ENCODE measurements around the gene PELI1. TPM values are rescaled to one million over a fixed set of nuclear protein-coding genes. Genes with fewer than 3 reads are reported as not detected.

PELI1 gene
- total RNA-seq, 1 donor from 2014 or later, result 46.4 TPM

- H3K9me3 Mint-ChIP-seq (ENCODE audit: unreplicated experiment), result no peaks in the 10 kb centered on the region
- no peak for DNase-seq (ENCODE audit: low spot score)
- peaks cover 2% of the 10 kb centered on the region for H3K36me3 Mint-ChIP-seq (ENCODE audit: low read depth, unreplicated experiment)
- H3K27ac Mint-ChIP-seq (ENCODE audit: unreplicated experiment), result no peak overlapping the region
- peaks cover 4% of the 10 kb centered on the region for H3K27me3 Mint-ChIP-seq (ENCODE audit: unreplicated experiment)
- H3K4me1 Mint-ChIP-seq (ENCODE audit: unreplicated experiment), result peaks cover 32% of the 10 kb centered on the region
- TF ChIP-seq, protein P1, sequence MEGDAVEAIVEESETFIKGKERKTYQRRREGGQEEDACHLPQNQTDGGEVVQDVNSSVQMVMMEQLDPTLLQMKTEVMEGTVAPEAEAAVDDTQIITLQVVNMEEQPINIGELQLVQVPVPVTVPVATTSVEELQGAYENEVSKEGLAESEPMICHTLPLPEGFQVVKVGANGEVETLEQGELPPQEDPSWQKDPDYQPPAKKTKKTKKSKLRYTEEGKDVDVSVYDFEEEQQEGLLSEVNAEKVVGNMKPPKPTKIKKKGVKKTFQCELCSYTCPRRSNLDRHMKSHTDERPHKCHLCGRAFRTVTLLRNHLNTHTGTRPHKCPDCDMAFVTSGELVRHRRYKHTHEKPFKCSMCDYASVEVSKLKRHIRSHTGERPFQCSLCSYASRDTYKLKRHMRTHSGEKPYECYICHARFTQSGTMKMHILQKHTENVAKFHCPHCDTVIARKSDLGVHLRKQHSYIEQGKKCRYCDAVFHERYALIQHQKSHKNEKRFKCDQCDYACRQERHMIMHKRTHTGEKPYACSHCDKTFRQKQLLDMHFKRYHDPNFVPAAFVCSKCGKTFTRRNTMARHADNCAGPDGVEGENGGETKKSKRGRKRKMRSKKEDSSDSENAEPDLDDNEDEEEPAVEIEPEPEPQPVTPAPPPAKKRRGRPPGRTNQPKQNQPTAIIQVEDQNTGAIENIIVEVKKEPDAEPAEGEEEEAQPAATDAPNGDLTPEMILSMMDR (IDR thresholded peaks at IDR 0.05; ENCODE audit: unreplicated experiment), result no peak
- H3K4me3 Mint-ChIP-seq (ENCODE audit: unreplicated experiment), result no peak overlapping the region
Observed at GRCh38 chr2:64133828-64134227, 10.4 kb downstream of the PELI1 start.

DNA sequence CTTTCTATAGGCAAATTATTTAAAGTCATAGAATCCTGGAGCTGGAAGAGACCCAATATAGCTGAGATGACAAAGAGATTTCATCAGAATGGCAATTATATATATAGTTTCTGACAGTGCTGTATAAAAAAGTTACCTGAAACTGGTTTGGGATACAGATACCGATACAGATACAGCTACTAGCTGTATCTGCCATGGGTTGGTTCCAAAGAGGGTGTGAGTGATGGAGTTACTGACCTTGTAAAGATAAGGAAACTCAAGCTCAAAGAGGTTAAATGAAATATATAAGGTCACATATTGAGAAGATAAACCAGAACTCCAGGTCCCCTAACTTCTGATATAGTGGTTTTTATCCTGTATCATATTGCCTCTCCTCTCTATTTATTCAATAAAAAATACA lies 10.9 kb downstream of the PELI1 start:
- H3K27ac Mint-ChIP-seq (ENCODE audit: unreplicated experiment), result no peak overlapping the region
- no peaks in the 10 kb centered on the region for H3K9me3 Mint-ChIP-seq (ENCODE audit: unreplicated experiment)
- no peak for DNase-seq (ENCODE audit: low spot score)
- TF ChIP-seq, protein P1 (IDR thresholded peaks at IDR 0.05; ENCODE audit: unreplicated experiment), result no peak
- H3K36me3 Mint-ChIP-seq (ENCODE audit: low read depth, unreplicated experiment), result no peaks in the 10 kb centered on the region
- H3K4me3 Mint-ChIP-seq (ENCODE audit: unreplicated experiment), result no peak overlapping the region
- H3K27me3 Mint-ChIP-seq (ENCODE audit: unreplicated experiment), result peaks cover 4% of the 10 kb centered on the region
- H3K4me1 Mint-ChIP-seq (ENCODE audit: unreplicated experiment), result peaks cover 28% of the 10 kb centered on the region

DNA sequence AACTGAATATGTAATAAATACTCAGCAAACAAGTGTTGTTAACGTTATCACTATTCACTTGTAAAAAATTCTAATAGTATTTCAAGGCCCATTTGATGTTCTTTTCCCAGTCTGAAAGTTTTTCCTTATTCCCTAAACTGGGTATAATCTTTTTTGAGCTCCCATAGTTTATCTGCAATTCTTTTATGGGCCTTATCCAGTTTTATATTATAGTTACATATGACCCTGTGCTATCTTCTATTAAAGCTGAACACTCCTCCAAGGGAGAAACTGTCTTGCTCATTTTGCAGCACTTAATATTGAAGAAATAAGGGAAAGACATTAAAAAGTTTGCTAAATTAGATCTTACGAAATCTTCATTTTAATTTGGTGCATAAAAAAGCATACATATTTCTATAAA lies 13.9 kb downstream of the PELI1 start:
- no peaks in the 10 kb centered on the region for H3K9me3 Mint-ChIP-seq (ENCODE audit: unreplicated experiment)
- no peak for DNase-seq (ENCODE audit: low spot score)
- no peak overlapping the region for H3K27ac Mint-ChIP-seq (ENCODE audit: unreplicated experiment)
- peaks cover 16% of the 10 kb centered on the region for H3K4me1 Mint-ChIP-seq (ENCODE audit: unreplicated experiment)
- TF ChIP-seq, protein P1 (IDR thresholded peaks at IDR 0.05; ENCODE audit: unreplicated experiment), result no peak
- H3K4me3 Mint-ChIP-seq (ENCODE audit: unreplicated experiment), result no peak overlapping the region
- peaks cover 2% of the 10 kb centered on the region for H3K27me3 Mint-ChIP-seq (ENCODE audit: unreplicated experiment)
- no peaks in the 10 kb centered on the region for H3K36me3 Mint-ChIP-seq (ENCODE audit: low read depth, unreplicated experiment)

DNA sequence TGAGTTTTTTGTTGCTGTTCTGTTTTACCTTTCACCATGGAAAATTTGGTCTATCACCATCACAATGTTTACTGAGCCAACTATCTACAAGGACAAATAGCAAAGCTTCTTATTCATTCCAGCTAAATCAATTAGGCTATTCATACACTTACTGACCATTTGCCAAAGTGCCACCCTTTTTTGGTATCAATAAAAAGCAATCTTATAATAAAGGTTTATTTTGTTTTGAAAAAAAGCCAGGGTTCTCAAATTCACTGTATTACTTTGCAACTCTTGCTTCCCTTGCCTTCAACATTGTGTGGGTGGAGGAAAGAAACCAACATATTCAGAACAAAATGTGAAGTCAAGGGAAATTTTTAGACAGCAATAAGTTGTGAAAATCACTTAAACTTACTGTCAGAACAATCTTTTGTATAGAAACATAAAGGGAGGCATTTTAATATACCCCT lies 15.3 kb downstream of the PELI1 start:
- no peaks in the 10 kb centered on the region for H3K27me3 Mint-ChIP-seq (ENCODE audit: unreplicated experiment)
- TF ChIP-seq, protein P1 (IDR thresholded peaks at IDR 0.05; ENCODE audit: unreplicated experiment), result no peak
- DNase-seq (ENCODE audit: low spot score), result no peak
- H3K36me3 Mint-ChIP-seq (ENCODE audit: low read depth, unreplicated experiment), result no peaks in the 10 kb centered on the region
- H3K9me3 Mint-ChIP-seq (ENCODE audit: unreplicated experiment), result no peaks in the 10 kb centered on the region
- H3K4me3 Mint-ChIP-seq (ENCODE audit: unreplicated experiment), result no peak overlapping the region
- H3K27ac Mint-ChIP-seq (ENCODE audit: unreplicated experiment), result no peak overlapping the region
- H3K4me1 Mint-ChIP-seq (ENCODE audit: unreplicated experiment), result peaks cover 10% of the 10 kb centered on the region

DNA sequence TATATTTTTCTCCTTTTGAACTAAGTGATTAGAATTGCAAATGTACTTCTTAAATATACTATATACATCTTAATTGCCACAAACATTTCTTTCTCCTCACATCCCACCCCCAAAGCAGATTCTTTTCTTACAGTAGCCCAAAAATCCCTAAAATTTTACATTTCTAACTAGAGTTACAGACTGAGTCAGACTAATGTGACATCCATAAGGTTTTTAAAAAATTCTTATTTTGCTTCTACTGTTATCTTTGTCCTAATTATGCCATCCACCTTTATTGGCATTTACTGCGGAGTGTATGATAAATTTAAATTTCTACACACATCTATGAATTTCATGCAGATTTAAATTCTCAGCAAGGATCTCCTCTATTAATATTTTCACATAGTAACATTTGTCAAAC lies 15.8 kb downstream of the PELI1 start:
- Mint-ChIP-seq H3K27me3 (ENCODE audit: unreplicated experiment) (no peaks in the 10 kb centered on the region), H3K4me1 (ENCODE audit: unreplicated experiment) (peaks cover 8% of the 10 kb centered on the region)

More for the DNA sequence above, 15.8 kb downstream of the PELI1 start:
- Mint-ChIP-seq H3K36me3 (ENCODE audit: low read depth, unreplicated experiment) (no peaks in the 10 kb centered on the region), H3K4me3 (ENCODE audit: unreplicated experiment) (no peak overlapping the region), H3K9me3 (ENCODE audit: unreplicated experiment) (no peaks in the 10 kb centered on the region), H3K27ac (ENCODE audit: unreplicated experiment) (no peak overlapping the region)
- DNase-seq (ENCODE audit: low spot score), result no peak
- TF ChIP-seq, protein P1 (IDR thresholded peaks at IDR 0.05; ENCODE audit: unreplicated experiment), result no peak

Measured in endothelial cell (in vitro differentiated cells).